H9 (cell line): ENCODE measurements around the gene ZNRF4. TPM values are rescaled to one million over a fixed set of nuclear protein-coding genes. Genes with fewer than 3 reads are reported as not detected.

ENCODE experiments used
- DNase-seq: peaks from one replicate; pipeline ENCODE4 v3.0.0-alpha.2; 2017
- H2AFZ ChIP-seq: one replicate; pipeline ENCODE4 v1.6.1; 2013; ENCODE audit warnings: mild to moderate bottlenecking, low read length, control low read depth, moderate library complexity
- H2AK5ac ChIP-seq: 2 replicates; pipeline ENCODE4 v1.6.1; 2013; ENCODE audit warnings: low read length, control low read depth, mixed read lengths; ENCODE audit not compliant: insufficient read length
- H2BK120ac ChIP-seq: one replicate; pipeline ENCODE4 v1.6.1; 2013; ENCODE audit warnings: low read depth, mild to moderate bottlenecking, low read length, control low read depth, inconsistent platforms; ENCODE audit not compliant: poor library complexity, severe bottlenecking
- H2BK12ac ChIP-seq: 2 replicates; pipeline ENCODE4 v1.6.1; 2013; ENCODE audit warnings: low read length, control low read depth, mixed read lengths, low read depth; ENCODE audit not compliant: insufficient read length
- H2BK15ac ChIP-seq: 2 replicates; pipeline ENCODE4 v1.6.1; 2013; ENCODE audit warnings: low read depth, low read length, control low read depth
- H2BK20ac ChIP-seq: one replicate; pipeline ENCODE4 v1.6.1; 2013; ENCODE audit warnings: low read depth, mild to moderate bottlenecking, low read length, control low read depth, inconsistent platforms; ENCODE audit not compliant: poor library complexity, severe bottlenecking
- H2BK5ac ChIP-seq: 2 replicates; pipeline ENCODE4 v1.6.1; 2013; ENCODE audit warnings: low read length, control low read depth, mixed read lengths; ENCODE audit not compliant: insufficient read length
- H3K14ac ChIP-seq: 2 replicates; pipeline ENCODE4 v1.6.1; 2013; ENCODE audit warnings: low read length, control low read depth; ENCODE audit not compliant: insufficient read depth
- H3K18ac ChIP-seq: 2 replicates; pipeline ENCODE4 v1.6.1; 2013; ENCODE audit warnings: low read depth, mild to moderate bottlenecking, mixed read lengths, low read length, control low read depth; ENCODE audit not compliant: insufficient read length
- H3K23ac ChIP-seq: 2 replicates; pipeline ENCODE4 v1.6.1; 2013; ENCODE audit warnings: low read length, control low read depth, mixed read lengths, low read depth; ENCODE audit not compliant: insufficient read length
- H3K23me2 ChIP-seq: 2 replicates; pipeline ENCODE4 v1.6.1; 2013; ENCODE audit warnings: low read depth, mild to moderate bottlenecking, mixed read lengths, low read length, control low read depth; ENCODE audit not compliant: insufficient read length, poor library complexity, severe bottlenecking
- H3K27ac ChIP-seq: 2 replicates; pipeline ENCODE4 v1.5.1; 2013; ENCODE audit warnings: low read length, control low read depth, mixed read lengths, low read depth; ENCODE audit not compliant: insufficient read length
- H3K27me3 ChIP-seq: 2 replicates; pipeline ENCODE4 v1.6.1; 2013; ENCODE audit warnings: low read length, control low read depth, inconsistent platforms; ENCODE audit not compliant: insufficient read depth
- H3K4ac ChIP-seq: 2 replicates; pipeline ENCODE4 v1.6.1; 2013; ENCODE audit warnings: low read depth, mild to moderate bottlenecking, control low read depth, inconsistent platforms, low read length, moderate library complexity
- H3K4me1 ChIP-seq: 2 replicates; pipeline ENCODE4 v1.6.1; 2013; ENCODE audit warnings: low read length, control low read depth, inconsistent platforms; ENCODE audit not compliant: insufficient read depth
- H3K4me2 ChIP-seq: 2 replicates; pipeline ENCODE4 v1.6.1; 2013; ENCODE audit warnings: low read length, control low read depth, mixed read lengths; ENCODE audit not compliant: insufficient read length, insufficient read depth
- H3K56ac ChIP-seq: 2 replicates; pipeline ENCODE4 v1.6.1; 2013; ENCODE audit warnings: low read depth, mild to moderate bottlenecking, mixed read lengths, low read length, control low read depth; ENCODE audit not compliant: insufficient read length
- H3K79me1 ChIP-seq: 2 replicates; pipeline ENCODE4 v1.6.1; 2013; ENCODE audit warnings: low read depth, mild to moderate bottlenecking, moderate library complexity, low read length, control low read depth, inconsistent platforms; ENCODE audit not compliant: insufficient read depth, poor library complexity, severe bottlenecking
- H3K79me2 ChIP-seq: 2 replicates; pipeline ENCODE4 v1.6.1; 2013; ENCODE audit warnings: low read length, control low read depth, inconsistent platforms; ENCODE audit not compliant: insufficient read depth
- H3K9ac ChIP-seq: 2 replicates; pipeline ENCODE4 v1.6.1; 2013; ENCODE audit warnings: low read length, control low read depth, mixed read lengths; ENCODE audit not compliant: insufficient read length; ENCODE audit errors: extremely low read depth
- H3K9me3 ChIP-seq: one replicate; pipeline ENCODE4 v1.6.1; 2013; ENCODE audit warnings: low read depth, low read length, inconsistent platforms; ENCODE audit not compliant: control insufficient read depth
- H3T11ph ChIP-seq: one replicate; pipeline ENCODE4 v1.6.1; 2013; ENCODE audit warnings: mild to moderate bottlenecking, low read length, control low read depth, inconsistent platforms
- H4K20me1 ChIP-seq: one replicate; pipeline ENCODE4 v1.6.1; 2013; ENCODE audit not compliant: control insufficient read depth, insufficient read length, insufficient read depth
- H4K5ac ChIP-seq: 2 replicates; pipeline ENCODE4 v1.6.1; 2013; ENCODE audit warnings: low read depth, mild to moderate bottlenecking, mixed read lengths, low read length, control low read depth; ENCODE audit not compliant: insufficient read length
- H4K8ac ChIP-seq: replicated peaks from 2 replicates; pipeline ENCODE4 v1.6.1; 2013; ENCODE audit warnings: low read length, control low read depth, mixed read lengths, low read depth; ENCODE audit not compliant: insufficient read length
- H4K91ac ChIP-seq: 2 replicates; pipeline ENCODE4 v1.6.1; 2013; ENCODE audit warnings: low read depth, mild to moderate bottlenecking, moderate library complexity, mixed read lengths, low read length, control low read depth; ENCODE audit not compliant: insufficient read length
- H3K27ac Mint-ChIP-seq, 3 experiments: 2 replicates in 2 of 3; 3 replicates in 1 of 3; pipeline ENCODE4 v1.8.0; 2020 to 2021; ENCODE audit warnings: mixed read lengths in 3 of 3, mild to moderate bottlenecking in 1 of 3, moderate library complexity in 1 of 3
- H3K27me3 Mint-ChIP-seq: 2 replicates; pipeline ENCODE4 v1.8.0; 2021; ENCODE audit warnings: low read depth, mild to moderate bottlenecking, moderate library complexity, mixed read lengths
- H3K36me3 Mint-ChIP-seq, 3 experiments: 2 replicates in 2 of 3; 3 replicates in 1 of 3; pipeline ENCODE4 v1.8.0; 2020 to 2021; ENCODE audit warnings: low read depth in 3 of 3, mixed read lengths in 3 of 3; ENCODE audit not compliant: insufficient read depth in 1 of 3
- H3K4me1 Mint-ChIP-seq, 2 experiments: 2 replicates each; pipeline ENCODE4 v1.8.0; 2020; ENCODE audit warnings: mixed read lengths in 2 of 2
- H3K4me3 Mint-ChIP-seq, 2 experiments: 2 replicates in 1 of 2; 3 replicates in 1 of 2; pipeline ENCODE4 v1.8.0; 2020 to 2021; ENCODE audit warnings: mild to moderate bottlenecking in 2 of 2, mixed read lengths in 2 of 2, moderate library complexity in 1 of 2
- H3K9me3 Mint-ChIP-seq, 2 experiments: 2 replicates in 1 of 2; 3 replicates in 1 of 2; pipeline ENCODE4 v1.8.0; 2020; ENCODE audit warnings: mild to moderate bottlenecking in 2 of 2, mixed read lengths in 2 of 2, moderate library complexity in 1 of 2
- CTCF ChIP-seq: fragments of 200-600 bp; sonication (generic); conservative IDR thresholded peaks from 3 replicates; pipeline ENCODE4 v1.8.0; 2021; ENCODE audit warnings: antibody characterized with exemption, mild to moderate bottlenecking
- WGBS: extraction: QIAGEN DNeasy Blood & Tissue Kit; methylation state at CpG from one replicate; pipeline ENCODE4 v1.1.7; 2013; ENCODE audit warnings: missing lambda C conversion rate, low lambda C conversion rate, mixed read lengths; ENCODE audit not compliant: insufficient read length; ENCODE audit errors: extremely low coverage; 5-methylcytosine and 5-hydroxymethylcytosine counted together
- total RNA-seq: library from RNA; stranded (reverse); gene quantifications from 2 replicates; pipeline ENCODE4 v1.2.1, GENCODE V29; 2021

ZNRF4 gene
- total RNA-seq, 1 experiment from 2014 or later: not detected

GRCh38 chr19:5503598-5503997 lies 48.4 kb downstream of the ZNRF4 start:
- Mint-ChIP-seq H3K27ac (no peak overlapping the region), H3K4me3 (no peak overlapping the region; a peak in 1 of 5 replicates), H3K27me3 (peaks cover 94% of the 10 kb centered on the region), H3K4me1 (peaks cover 7 to 8% of the 10 kb centered on the region in 2 experiments), H3K9me3 (peaks cover 38 to 41% of the 10 kb centered on the region in 2 experiments), H3K36me3 (peaks cover 6 to 18% (median 12%) of the 10 kb centered on the region in 3 experiments)
- H3K9ac ChIP-seq: no peak overlapping the region
- H3K56ac ChIP-seq: no peak overlapping the region
- WGBS: no CpG with 5 or more reads among the region's 1 CpG
- H4K8ac ChIP-seq: no peak overlapping the region
- peaks cover 7% of the 10 kb centered on the region for H3K9me3 ChIP-seq
- H2BK120ac ChIP-seq: no peak overlapping the region
- H2BK5ac ChIP-seq: no peak overlapping the region
- H3K18ac ChIP-seq: no peak overlapping the region
- H4K91ac ChIP-seq: no peak overlapping the region
- H3K4me1 ChIP-seq: no peaks in the 10 kb centered on the region
- no peak overlapping the region for H3K23ac ChIP-seq
- peaks cover 20% of the 10 kb centered on the region for H3K27me3 ChIP-seq
- peak; percentile 25; the same call in 2 of the 3 replicates for TF ChIP-seq CTCF
- H3K23me2 ChIP-seq: no peaks in the 10 kb centered on the region
- no peak overlapping the region for H2BK20ac ChIP-seq
- H3K4ac ChIP-seq: no peak overlapping the region
- no peak overlapping the region for H3K14ac ChIP-seq
- no peak overlapping the region for H4K5ac ChIP-seq
- H2BK12ac ChIP-seq: no peak overlapping the region
- DNase-seq: no peak
- no peak overlapping the region for H2BK15ac ChIP-seq
- H3K79me1 ChIP-seq: no peaks in the 10 kb centered on the region
- no peak overlapping the region for H3K27ac ChIP-seq
- no peak overlapping the region for H2AFZ ChIP-seq
- H3T11ph ChIP-seq: no peak overlapping the region
- H3K4me2 ChIP-seq: no peak overlapping the region
- H4K20me1 ChIP-seq: no peaks in the 10 kb centered on the region
- H2AK5ac ChIP-seq: no peak overlapping the region
- H3K79me2 ChIP-seq: no peaks in the 10 kb centered on the region
